Duodenal mucosa (tissue), 2 donors: ENCODE results near the gene H1-8.

Source experiments
- H3K27ac ChIP-seq: one replicate; pipeline ENCODE4 v1.7.0; 2013; ENCODE audit warnings: low read depth, low read length
- H3K27me3 ChIP-seq, 2 donors: one replicate each; pipeline ENCODE4 v1.7.0; 2013; ENCODE audit warnings: low read length in 2 of 2, control low read depth in 1 of 2; ENCODE audit not compliant: insufficient read depth in 2 of 2, control insufficient read depth in 1 of 2
- H3K36me3 ChIP-seq, 2 donors: one replicate each; pipeline ENCODE4 v1.7.0; 2013; ENCODE audit warnings: low read length in 2 of 2, control low read depth in 1 of 2; ENCODE audit not compliant: insufficient read depth in 2 of 2, control insufficient read depth in 1 of 2
- H3K4me1 ChIP-seq, 2 donors: one replicate each; pipeline ENCODE4 v1.7.0; 2013; ENCODE audit warnings: low read length in 2 of 2, control low read depth in 1 of 2; ENCODE audit not compliant: insufficient read depth in 2 of 2, control insufficient read depth in 1 of 2
- H3K4me3 ChIP-seq, 2 donors: one replicate each; pipeline ENCODE4 v1.7.0; 2013; ENCODE audit warnings: low read length in 2 of 2, low read depth in 1 of 2
- H3K9ac ChIP-seq, 2 donors: one replicate each; pipeline ENCODE4 v1.7.0; 2013; ENCODE audit warnings: low read length in 2 of 2, low read depth in 1 of 2
- H3K9me3 ChIP-seq, 2 donors: one replicate each; pipeline ENCODE4 v1.7.0; 2013; ENCODE audit warnings: low read length in 2 of 2, control low read depth in 1 of 2; ENCODE audit not compliant: control insufficient read depth in 1 of 2

H1-8 gene

GRCh38 chr3:129590215-129590614 is 47.2 kb downstream of the H1-8 start:
- Histone ChIP-seq H3K27me3 (no peaks in the 10 kb centered on the region), H3K9me3 (no peaks in the 10 kb centered on the region), H3K4me1 (peaks cover 15 to 29% of the 10 kb centered on the region in 2 donors), H3K36me3 (peaks cover 0 to 7% of the 10 kb centered on the region in 2 donors), H3K9ac (no peak overlapping the region), H3K27ac (no peak overlapping the region), H3K4me3 (no peak overlapping the region)

- H3K27ac ChIP-seq: peak overlapping the region; percentile 30
- H3K4me1 ChIP-seq: peaks cover 18 to 45% of the 10 kb centered on the region in 2 donors
- H3K9me3 ChIP-seq: no peaks in the 10 kb centered on the region
- no peaks in the 10 kb centered on the region for H3K36me3 ChIP-seq
- H3K9ac ChIP-seq: no peak overlapping the region
- no peak overlapping the region for H3K4me3 ChIP-seq
- no peaks in the 10 kb centered on the region for H3K27me3 ChIP-seq
Measured at GRCh38 chr3:129591932-129592331, 49.0 kb downstream of the H1-8 start.

- Histone ChIP-seq H3K9me3 (no peaks in the 10 kb centered on the region), H3K9ac (no peak overlapping the region), H3K4me1 (peaks cover 22 to 51% of the 10 kb centered on the region in 2 donors), H3K27me3 (no peaks in the 10 kb centered on the region), H3K36me3 (no peaks in the 10 kb centered on the region), H3K4me3 (peak overlapping the region in 1 of 2 donors; percentile 13), H3K27ac (peak overlapping the region; percentile 67)
Measured at GRCh38 chr3:129592381-129593131, 49.6 kb downstream of the H1-8 start.

- peaks cover 26 to 57% of the 10 kb centered on the region in 2 donors for H3K4me1 ChIP-seq
- peak overlapping the region in 1 of 2 donors; percentile 13 for H3K4me3 ChIP-seq
- no peaks in the 10 kb centered on the region for H3K27me3 ChIP-seq
- H3K9ac ChIP-seq: no peak overlapping the region
- no peaks in the 10 kb centered on the region for H3K9me3 ChIP-seq
- peak overlapping the region; percentile 67 for H3K27ac ChIP-seq
- no peaks in the 10 kb centered on the region for H3K36me3 ChIP-seq
Measured at GRCh38 chr3:129593230-129593594, 50.2 kb downstream of the H1-8 start.

- peak overlapping the region in 1 of 2 donors; percentile 13 for H3K4me3 ChIP-seq
- peaks cover 26 to 63% of the 10 kb centered on the region in 2 donors for H3K4me1 ChIP-seq
- H3K27ac ChIP-seq: peak overlapping the region; percentile 67
- H3K9me3 ChIP-seq: no peaks in the 10 kb centered on the region
- no peaks in the 10 kb centered on the region for H3K27me3 ChIP-seq
- no peaks in the 10 kb centered on the region for H3K36me3 ChIP-seq
- peak overlapping the region in 1 of 2 donors; percentile 8 for H3K9ac ChIP-seq
Measured at GRCh38 chr3:129593595-129594339, 50.8 kb downstream of the H1-8 start.

DNA sequence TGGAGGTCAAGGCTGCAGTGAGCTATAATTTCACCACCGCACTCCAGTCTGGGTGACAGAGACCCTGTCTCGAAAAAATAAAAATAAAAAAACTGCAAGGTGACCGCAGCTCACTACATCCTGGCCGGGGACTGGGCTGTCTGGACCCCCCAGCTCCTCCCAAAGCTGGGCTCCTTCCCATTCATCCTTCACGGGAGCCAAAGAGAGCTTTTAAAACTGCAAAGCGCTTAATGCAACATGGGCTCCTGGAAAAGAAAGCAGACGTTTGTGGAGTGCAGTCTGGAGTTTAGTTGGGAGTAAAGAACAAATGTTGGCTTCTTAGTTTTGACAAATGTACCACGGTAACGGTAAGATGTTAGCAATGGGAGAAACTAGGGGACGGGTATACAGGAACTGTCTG is 51.4 kb downstream of the H1-8 start:
- Histone ChIP-seq H3K4me1 (peaks cover 26 to 69% of the 10 kb centered on the region in 2 donors), H3K4me3 (no peak overlapping the region), H3K36me3 (no peaks in the 10 kb centered on the region), H3K27me3 (no peaks in the 10 kb centered on the region), H3K9ac (no peak overlapping the region), H3K27ac (no peak overlapping the region), H3K9me3 (no peaks in the 10 kb centered on the region)

DNA sequence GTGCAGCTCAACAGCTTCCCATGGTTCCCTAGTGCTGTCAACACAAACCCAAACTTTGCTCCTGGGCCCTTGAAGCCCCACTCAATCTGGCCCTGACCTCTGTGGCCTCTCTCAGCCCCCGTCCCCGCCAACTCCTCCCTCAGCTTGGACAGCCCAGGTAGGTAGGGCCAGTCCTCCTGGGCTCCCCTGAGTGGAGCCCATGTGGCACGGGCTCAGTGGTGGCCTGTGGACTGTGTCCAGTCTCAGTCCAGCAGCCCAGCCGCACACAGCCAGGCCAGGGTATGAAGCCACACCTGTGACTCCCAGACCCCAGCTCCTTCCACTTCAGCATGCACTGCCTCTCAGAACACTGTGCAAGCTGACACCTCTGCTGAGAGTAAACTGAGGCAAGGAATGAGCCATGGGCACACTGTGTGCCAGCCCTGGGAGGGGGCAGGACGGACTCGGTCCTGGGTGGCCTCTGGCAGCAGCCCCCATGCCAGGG is 52.0 kb downstream of the H1-8 start:
- no peaks in the 10 kb centered on the region for H3K27me3 ChIP-seq
- H3K27ac ChIP-seq: peak overlapping the region; percentile 56
- H3K36me3 ChIP-seq: no peaks in the 10 kb centered on the region
- H3K9ac ChIP-seq: no peak overlapping the region
- H3K9me3 ChIP-seq: no peaks in the 10 kb centered on the region
- H3K4me1 ChIP-seq: peaks cover 26 to 74% of the 10 kb centered on the region in 2 donors
- no peak overlapping the region for H3K4me3 ChIP-seq

DNA sequence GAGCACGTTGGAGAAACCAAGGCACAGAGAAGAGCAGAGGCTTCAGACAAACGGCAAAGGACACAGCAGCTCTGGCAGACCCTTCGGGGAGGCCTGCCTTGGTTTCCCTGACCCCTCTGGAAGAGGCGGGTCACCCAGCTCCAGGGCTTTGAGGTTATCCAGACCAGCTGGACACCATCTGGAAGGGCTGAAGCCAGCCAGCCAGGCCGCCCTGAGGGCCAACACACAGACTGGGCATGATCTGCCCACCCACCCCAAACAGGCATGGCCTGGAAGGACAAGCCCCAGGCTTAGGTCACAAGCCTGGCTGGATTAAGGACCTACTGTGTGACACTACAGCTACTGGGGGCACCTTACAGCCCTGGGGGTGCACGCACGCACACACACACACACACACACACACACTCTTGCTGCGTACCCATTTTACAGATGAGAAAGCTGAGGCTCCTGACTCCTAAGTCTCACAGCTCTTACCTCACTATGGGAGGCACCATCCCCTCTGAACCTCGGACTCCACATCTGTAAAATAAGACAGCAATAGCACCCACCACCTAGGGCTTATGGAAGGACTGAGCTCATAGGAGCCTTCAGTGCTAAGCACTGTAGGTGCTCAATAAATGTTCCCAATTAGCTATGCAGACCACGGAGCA is 52.7 kb downstream of the H1-8 start:
- Histone ChIP-seq H3K4me1 (peaks cover 26 to 80% of the 10 kb centered on the region in 2 donors), H3K27ac (peak overlapping the region; percentile 75), H3K27me3 (no peaks in the 10 kb centered on the region), H3K9ac (peak overlapping the region in 1 of 2 donors; percentile 18), H3K4me3 (peak overlapping the region in 1 of 2 donors; percentile 9), H3K36me3 (no peaks in the 10 kb centered on the region), H3K9me3 (no peaks in the 10 kb centered on the region)

GRCh38 chr3:129596194-129597086 is 53.5 kb downstream of the H1-8 start:
- H3K27me3 ChIP-seq: no peaks in the 10 kb centered on the region
- peak overlapping the region in 1 of 2 donors; percentile 9 for H3K4me3 ChIP-seq
- no peaks in the 10 kb centered on the region for H3K9me3 ChIP-seq
- no peaks in the 10 kb centered on the region for H3K36me3 ChIP-seq
- H3K4me1 ChIP-seq: peaks cover 26 to 84% of the 10 kb centered on the region in 2 donors
- peak overlapping the region; percentile 18 to 25 for H3K9ac ChIP-seq
- peak overlapping the region; percentile 75 for H3K27ac ChIP-seq
